Neural progenitor cell (in vitro differentiated cells): ENCODE results near the gene RBM43.

Source experiments
- CTCF ChIP-seq: fragments of 200-600 bp; sonication (generic); IDR thresholded peaks from 2 replicates; pipeline ENCODE4 v1.5.1; 2017; ENCODE audit warnings: antibody characterized with exemption, mild to moderate bottlenecking
- EZH2 ChIP-seq: fragments of 200-600 bp; sonication (generic); IDR thresholded peaks from 2 replicates; pipeline ENCODE4 v1.6.1; 2017; ENCODE audit warnings: antibody characterized with exemption, mild to moderate bottlenecking, moderate library complexity
- EZH2phosphoT487 ChIP-seq: fragments of 200-600 bp; sonication (generic); IDR thresholded peaks from 2 replicates; pipeline ENCODE4 v1.6.1; 2017; ENCODE audit warnings: antibody characterized with exemption

GRCh38 chr2:151230627-151231140, 31.0 kb downstream of the RBM43 start:
- TF ChIP-seq CTCF (no peak), EZH2 (no peak), EZH2phosphoT487 (no peak)
